Frontal cortex (tissue), 4 donors: ENCODE measurements around the gene RASSF1. TPM values are rescaled to one million over a fixed set of nuclear protein-coding genes. Genes with fewer than 3 reads are reported as not detected.
"Not testable (repeated sequence)": the region's sequence is repeated elsewhere in the genome, so short reads cannot be mapped to it uniquely, and the experiment has no call there.

Experiments used
- DNase-seq, 2 donors: peaks; one replicate each; pipeline ENCODE4 v3.0.0; 2012; ENCODE audit warnings: low spot score in 2 of 2
- FAIRE-seq: peaks from 2 replicates; lab custom pipeline; 2012; peaks lifted over from hg19 to GRCh38; lab: Jason Lieb, UNC
- total RNA-seq: library from RNA; depleted of rRNA; stranded (reverse); fragments of >200 nt; gene quantifications from one replicate; pipeline ENCODE4 v1.2.3, GENCODE V29; 2014
- donor health status: control.
- donor health status: control.
- donor health status: control.

The RASSF1 gene
- total RNA-seq, 1 donor from 2014 or later = 12.6 TPM

DNA sequence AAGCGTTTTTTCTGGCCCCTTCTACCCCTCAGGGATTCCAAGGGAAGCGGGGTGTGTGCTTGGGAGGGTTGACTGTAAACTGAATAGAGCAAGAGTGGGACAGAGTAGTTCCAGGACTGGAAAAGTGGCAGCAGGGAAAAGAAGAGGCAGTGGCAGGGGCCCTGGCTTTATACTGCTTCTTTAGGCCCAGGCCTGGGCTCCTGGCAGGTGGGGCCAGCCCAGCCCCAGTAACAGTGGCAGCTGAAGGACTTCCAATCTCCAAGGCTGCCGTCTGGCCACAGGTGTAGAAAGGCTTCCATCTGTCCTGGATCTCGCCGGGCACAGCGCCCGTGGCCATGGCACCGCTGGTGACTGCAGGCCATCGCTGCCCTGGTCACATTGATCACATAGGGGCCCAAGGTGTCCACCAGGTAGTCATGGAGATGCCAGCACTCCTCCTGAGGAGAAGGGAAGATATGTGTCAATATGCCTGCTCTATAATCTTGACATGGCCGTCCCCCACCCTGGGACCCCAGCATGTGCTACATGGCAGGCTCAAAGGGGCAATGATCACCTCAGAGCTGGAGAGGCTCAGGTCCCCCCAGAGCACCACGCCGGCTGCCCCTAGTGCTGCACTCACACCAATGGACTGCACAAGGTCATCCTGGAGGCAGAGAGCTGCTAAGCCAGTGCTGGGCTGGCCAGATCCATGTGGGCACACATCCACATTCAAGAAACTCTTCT lies 47.4 kb downstream of the RASSF1 start:
- no peak for FAIRE-seq
- DNase-seq = no peak

DNA sequence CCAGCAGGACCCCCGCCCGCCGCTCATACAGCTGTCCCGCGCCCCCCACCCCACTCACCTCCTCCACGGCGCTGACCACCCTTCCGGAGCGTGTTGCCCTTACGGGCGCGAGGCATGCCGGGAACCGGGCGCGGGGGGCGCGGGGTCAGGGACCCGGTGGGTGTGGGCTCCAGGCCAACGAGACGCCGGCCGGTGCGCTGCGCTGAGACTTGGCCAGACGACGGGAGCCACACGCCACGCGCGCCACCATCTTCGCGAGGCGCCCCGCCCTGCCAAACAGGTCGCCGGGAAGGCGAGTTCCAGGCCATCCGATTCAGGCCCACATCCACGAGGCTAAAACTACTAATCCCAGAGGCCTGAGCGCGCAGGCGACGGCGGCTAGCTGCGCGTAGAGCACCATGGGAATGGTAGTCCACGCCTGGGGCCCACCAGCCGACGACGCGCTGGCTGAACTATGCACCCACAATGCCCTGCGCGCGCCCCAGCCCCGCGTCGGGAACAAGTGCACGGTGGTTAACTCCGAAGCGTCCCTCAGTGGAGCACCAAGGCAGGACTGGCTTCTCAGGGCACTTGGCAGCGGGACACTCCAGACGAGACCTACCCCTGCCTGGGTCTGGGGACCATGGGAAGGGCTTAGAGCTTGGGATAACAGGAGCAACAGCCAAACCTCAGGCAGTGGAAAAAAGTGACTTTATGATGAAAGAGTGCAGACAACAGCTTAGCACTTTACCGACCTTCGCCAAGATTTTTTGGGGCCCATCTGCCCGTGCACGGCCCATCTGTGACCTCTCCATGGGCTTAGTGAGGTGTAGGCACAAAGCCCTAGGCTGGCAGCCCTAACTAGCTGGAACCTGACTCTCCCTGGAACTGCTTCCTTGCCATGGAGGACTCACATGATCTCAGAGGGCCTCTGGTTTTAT lies 48.2 kb downstream of the RASSF1 start, which contains the start of gene IFRD2:
Gene IFRD2, minus strand, starts transcription at position 271 of the 920 bp plus-strand sequence. Its CDS starts 155 bp downstream, at position 116.
- FAIRE-seq = peak; percentile 43

DNA sequence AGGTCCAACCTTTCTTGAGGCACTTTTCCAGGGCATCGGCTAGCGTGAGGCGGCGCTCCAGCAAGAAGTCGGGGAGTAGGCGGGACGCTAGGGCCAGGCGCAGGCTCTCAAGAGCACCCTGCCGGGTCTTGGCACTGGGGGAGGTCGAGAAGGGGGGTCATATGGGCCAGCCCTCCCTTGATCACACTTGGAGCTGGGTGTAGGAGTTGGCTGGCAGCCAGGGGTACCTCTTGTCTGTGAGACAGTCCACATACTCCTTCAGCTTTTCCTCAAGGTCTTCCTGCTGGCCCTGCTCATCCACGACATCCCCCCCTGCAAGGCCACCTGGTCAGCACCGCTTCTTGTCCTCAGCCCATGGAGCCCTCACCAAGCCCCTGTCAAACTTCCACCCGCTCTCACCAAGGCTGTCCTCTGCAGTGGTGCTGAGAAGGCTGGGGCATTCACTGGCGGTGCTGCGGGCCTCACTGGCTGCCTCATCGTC lies 50.4 kb downstream of the RASSF1 start:
- DNase-seq (no peak), FAIRE-seq (no peak)

More for the DNA sequence above, 48.2 kb downstream of the RASSF1 start, which contains the start of gene IFRD2:
- peak; percentile 96 to 97 for DNase-seq

DNA sequence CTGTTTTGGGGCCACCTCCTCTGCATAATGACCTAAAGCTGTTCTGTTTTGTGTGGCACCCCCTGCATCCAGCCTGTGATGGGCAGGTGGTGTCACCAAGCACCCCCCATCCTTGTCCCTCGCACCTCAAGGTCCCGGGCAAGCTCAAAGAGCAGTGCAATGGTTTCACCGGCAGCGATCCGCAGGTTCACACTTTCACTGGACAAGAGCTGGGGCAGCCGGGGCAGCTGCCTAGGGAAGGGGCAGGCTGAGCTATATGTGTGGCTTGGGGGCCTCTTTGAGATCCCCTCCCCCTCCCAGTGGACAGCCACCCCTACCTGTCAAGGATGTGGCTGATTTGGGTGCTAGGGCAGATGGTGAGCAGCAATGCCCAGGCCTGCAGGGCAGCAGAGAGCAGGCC lies 51.5 kb downstream of the RASSF1 start:
- no peak for FAIRE-seq

DNA sequence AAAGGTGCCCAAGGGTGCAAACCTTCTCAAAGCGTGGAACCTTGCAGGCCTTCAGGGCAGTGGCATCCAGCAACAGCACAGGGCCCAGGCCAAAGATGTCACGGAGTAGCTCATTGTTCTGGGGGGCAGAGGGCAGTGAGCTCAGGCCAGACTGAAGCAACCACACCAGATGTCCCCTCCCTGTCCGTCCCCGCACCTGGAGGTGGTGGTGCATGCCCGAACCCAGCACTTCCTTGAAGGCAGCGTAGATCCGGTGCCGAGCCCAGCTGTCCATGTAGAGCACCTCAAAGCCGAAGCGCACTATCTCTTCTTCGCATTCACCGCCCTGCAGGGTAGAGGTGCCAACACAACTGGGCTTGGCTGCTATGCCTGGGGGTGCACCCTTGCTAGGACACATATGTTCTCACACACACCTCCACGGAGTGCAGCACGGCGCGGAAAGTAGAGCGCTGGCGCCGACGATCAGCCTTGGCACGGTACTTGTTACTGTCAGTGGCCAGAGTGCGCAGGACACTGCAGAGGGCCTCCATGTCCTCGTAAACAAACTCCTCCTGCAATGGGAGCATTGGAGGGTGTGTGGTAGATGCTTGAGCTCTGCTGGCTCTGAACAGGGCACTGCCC lies 52.1 kb downstream of the RASSF1 start:
- no peak for FAIRE-seq
- no peak for DNase-seq

More for the DNA sequence above, 51.5 kb downstream of the RASSF1 start:
- DNase-seq = no peak

DNA sequence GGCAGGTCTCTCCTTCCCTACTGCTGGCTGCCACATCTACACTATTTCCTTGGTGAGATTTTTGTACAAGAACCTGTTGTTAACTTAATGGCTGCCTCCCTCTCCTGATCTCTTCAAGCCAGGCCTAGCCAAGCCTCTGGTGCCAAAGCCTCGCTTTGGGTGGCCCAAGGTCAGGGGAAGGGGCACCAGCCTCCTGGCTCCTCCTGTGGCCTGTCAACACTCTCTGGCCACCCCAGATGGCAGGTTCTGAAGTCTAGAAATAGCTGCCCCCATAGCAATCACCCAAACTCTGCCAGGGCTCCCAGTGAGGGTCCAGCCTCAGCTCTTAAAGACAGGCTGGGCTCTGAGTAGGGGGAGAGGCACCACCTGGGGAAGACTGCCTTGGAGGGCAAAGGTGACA lies 53.4 kb downstream of the RASSF1 start:
- no peak for DNase-seq
- no peak for FAIRE-seq

DNA sequence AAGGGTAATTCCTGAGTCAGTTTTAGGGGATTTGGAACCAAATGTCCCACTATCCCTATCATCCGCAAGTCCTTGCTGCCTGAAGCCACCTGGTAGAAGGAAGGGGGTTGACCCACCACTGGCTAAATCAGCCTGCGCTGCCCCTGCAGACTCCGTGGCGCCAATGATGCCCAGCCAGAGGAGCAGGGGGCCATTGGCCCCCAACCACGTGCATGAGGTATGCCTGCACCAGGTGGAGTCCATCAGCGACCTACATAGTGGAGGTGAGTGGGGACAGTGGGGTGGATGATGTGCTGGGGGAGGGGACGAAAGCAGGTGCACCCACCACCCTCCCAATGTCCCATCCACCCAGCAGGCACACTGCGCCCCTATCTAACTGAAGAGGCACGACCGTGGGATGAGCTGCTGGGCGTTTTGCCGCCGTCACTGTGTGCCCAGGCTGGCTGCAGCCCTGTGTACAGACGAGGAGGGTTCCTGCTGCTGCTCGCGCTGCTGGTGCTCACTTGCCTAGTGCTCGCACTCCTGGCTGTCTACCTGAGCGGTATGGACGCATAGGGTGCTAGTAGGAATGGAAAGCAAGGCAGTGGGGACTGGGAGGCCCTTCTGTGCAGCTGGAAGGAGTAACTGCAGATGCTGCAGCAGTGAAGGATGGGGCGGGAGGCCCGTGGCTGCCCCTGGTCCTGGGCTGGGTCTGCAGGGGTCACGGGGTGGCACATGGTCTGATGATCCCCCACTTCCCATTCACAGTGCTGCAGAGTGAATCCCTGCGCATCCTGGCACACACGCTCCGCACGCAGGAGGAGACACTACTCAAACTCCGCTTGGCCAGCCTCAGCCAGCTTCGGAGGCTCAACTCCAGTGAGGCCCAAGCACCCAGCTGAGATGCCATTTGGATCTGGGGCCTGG lies 54.1 kb downstream of the RASSF1 start:
- no peak for FAIRE-seq

DNA sequence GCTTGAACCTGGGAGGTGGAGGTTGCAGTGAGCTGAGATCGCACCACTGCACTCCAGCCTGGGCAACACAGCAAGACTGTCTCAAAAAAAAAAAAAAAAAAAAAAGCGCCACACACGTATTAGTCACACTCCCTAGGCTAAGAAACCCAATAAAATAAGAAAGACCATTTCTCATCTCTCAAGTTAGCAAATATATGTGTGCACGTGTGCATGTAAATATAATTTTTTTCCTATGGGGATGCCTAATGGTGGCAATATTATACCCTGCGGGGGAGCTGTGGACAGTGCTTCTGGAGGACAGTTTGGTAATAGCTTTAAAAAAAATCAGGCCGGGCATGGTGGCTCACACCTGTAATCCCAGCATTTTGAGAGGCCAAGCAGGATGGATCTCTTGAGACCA lies 56.5 kb downstream of the RASSF1 start:
- not testable (repeated sequence) for DNase-seq, FAIRE-seq

More for the DNA sequence above, 54.1 kb downstream of the RASSF1 start:
- DNase-seq = no peak

Other genes with a start within 250 kb of the RASSF1 start
- gene SEMA3F, start 185.5 kb downstream of the RASSF1 start, total RNA-seq = 9.4 TPM
- gene GNAT1, start 149.2 kb downstream of the RASSF1 start, total RNA-seq = not detected
- gene SLC38A3, start 135.6 kb downstream of the RASSF1 start, total RNA-seq = 2.0 TPM
- 97.0 TPM for gene GNAI2, start 104.6 kb downstream of the RASSF1 start, total RNA-seq
- 2.4 TPM for gene SEMA3B, start 71.7 kb downstream of the RASSF1 start, total RNA-seq
- 0.82 TPM for gene LSMEM2, start 61.7 kb downstream of the RASSF1 start, total RNA-seq
- gene IFRD2, start 48.4 kb downstream of the RASSF1 start, total RNA-seq = 17.9 TPM
- gene HYAL3, start 41.4 kb downstream of the RASSF1 start, total RNA-seq = 3.7 TPM
- 5.3 TPM for gene NAA80, start 41.4 kb downstream of the RASSF1 start, total RNA-seq
- gene HYAL1, start 37.3 kb downstream of the RASSF1 start, total RNA-seq = 0.41 TPM
- 35.9 TPM for gene HYAL2, start 18.1 kb downstream of the RASSF1 start, total RNA-seq
- 16.7 TPM for gene TUSC2, start 12.6 kb downstream of the RASSF1 start, total RNA-seq
- gene ZMYND10, start 4.9 kb upstream of the RASSF1 start, total RNA-seq = 3.7 TPM
- 20.8 TPM for gene NPRL2, start 9.9 kb upstream of the RASSF1 start, total RNA-seq
- 11.0 TPM for gene CYB561D2, start 10.0 kb upstream of the RASSF1 start, total RNA-seq
- gene TMEM115, start 18.7 kb upstream of the RASSF1 start, total RNA-seq = 18.3 TPM
- 2.4 TPM for gene CACNA2D2, start 162.8 kb upstream of the RASSF1 start, total RNA-seq
- 12.6 TPM for gene C3orf18, start 226.9 kb upstream of the RASSF1 start, total RNA-seq
- 4.5 TPM for gene HEMK1, start 228.7 kb upstream of the RASSF1 start, total RNA-seq